Myocyte (in vitro differentiated cells): Measurements from ENCODE around the gene RBMY1D. TPM values are rescaled to one million over a fixed set of nuclear protein-coding genes. Genes with fewer than 3 reads are reported as not detected.
"Not testable (repeated sequence)": the region's sequence is repeated elsewhere in the genome, so short reads cannot be mapped to it uniquely, and the experiment has no call there.

ENCODE experiments used
- DNase-seq: peaks from one replicate; pipeline ENCODE4 v3.0.0-alpha.2; 2012; ENCODE audit warnings: low read depth
- polyA plus RNA-seq: library from polyadenylated mRNA; unstranded; fragments of >200 nt; gene quantifications from one replicate; pipeline ENCODE4 v1.2.1, GENCODE V29; 2012; ENCODE audit warnings: missing spikeins
- total RNA-seq: library from RNA; depleted of rRNA; stranded (reverse); fragments of >200 nt; gene quantifications from 2 replicates; pipeline ENCODE4 v1.2.3, GENCODE V29; 2014

RBMY1D gene
- not detected in 2 replicates for total RNA-seq
- polyA plus RNA-seq, result not detected

- not testable (repeated sequence) for DNase-seq
These were observed at the start of gene RBMY1D for GRCh38 chrY:21894426-21894825. Gene RBMY1D, minus strand, starts transcription at chrY:21894526. Its CDS starts 2,013 bp downstream, at chrY:21892513.

GRCh38 chrY:21917932-21918331 lies 23.6 kb upstream of the RBMY1D start, which contains the start of gene RBMY1E:
Gene RBMY1E, minus strand, starts transcription at chrY:21918032. Its CDS starts 1,978 bp downstream, at chrY:21916054.
- not testable (repeated sequence) for DNase-seq

- DNase-seq, result not testable (repeated sequence)
These were observed 24.8 kb downstream of the RBMY1D start for GRCh38 chrY:21869407-21870076.

GRCh38 chrY:21845481-21845880 lies 48.8 kb downstream of the RBMY1D start:
- no peak for DNase-seq

GRCh38 chrY:21842090-21842489 lies 52.2 kb downstream of the RBMY1D start:
- no peak for DNase-seq

GRCh38 chrY:21839489-21839888 lies 54.8 kb downstream of the RBMY1D start:
- DNase-seq, result peak; percentile 32

- DNase-seq, result no peak
These were observed 58.0 kb downstream of the RBMY1D start for GRCh38 chrY:21836343-21836742.

GRCh38 chrY:21835052-21835451 lies 59.3 kb downstream of the RBMY1D start:
- DNase-seq, result no peak

Other genes starting within 250 kb of the RBMY1D start
- not detected in 2 replicates for gene RBMY1E, start 23.5 kb upstream of the RBMY1D start, total RNA-seq